H1 (cell line): ENCODE results near the gene CCNE1. TPM values are rescaled to one million over a fixed set of nuclear protein-coding genes. Genes with fewer than 3 reads are reported as not detected.

Experiments used
- CTCF ChIA-PET: fragments of 300-600 bp; sonication (Branson Sonifier 250); formaldehyde crosslinking; loops from one replicate; lab custom pipeline; 2021; ENCODE audit not compliant: partially characterized antibody; lab: Charles Lee
- POLR2A ChIA-PET: fragments of 300-600 bp; sonication (Branson Sonifier 250); formaldehyde crosslinking; loops from one replicate; lab custom pipeline; 2021; ENCODE audit warnings: inconsistent platforms; ENCODE audit not compliant: partially characterized antibody; lab: Charles Lee
- DNase-seq, 2 experiments: peaks; one replicate each; pipeline versions ENCODE4 v3.0.0 to v3.0.0-alpha.2; 2010 to 2022; ENCODE audit warnings: low spot score in 2 of 2, low read depth in 1 of 2, mixed read lengths in 1 of 2
- FAIRE-seq: peaks from 2 replicates; lab custom pipeline; 2011; peaks lifted over from hg19 to GRCh38; lab: Jason Lieb, UNC
- H2AFZ ChIP-seq: 2 replicates; pipeline ENCODE4 v1.8.1; 2012; ENCODE audit warnings: low read length, inconsistent platforms
- H2AK5ac ChIP-seq: 2 replicates; pipeline ENCODE4 v1.6.1; 2013; ENCODE audit warnings: low read depth, low read length
- H2BK120ac ChIP-seq: replicated peaks from 2 replicates; pipeline ENCODE3; 2013; ENCODE audit warnings: low read depth, low read length, inconsistent platforms
- H2BK12ac ChIP-seq: 2 replicates; pipeline ENCODE4 v1.6.1; 2013; ENCODE audit warnings: low read depth, low read length
- H2BK15ac ChIP-seq: 2 replicates; pipeline ENCODE4 v1.6.1; 2013; ENCODE audit warnings: low read length
- H2BK20ac ChIP-seq: 2 replicates; pipeline ENCODE4 v1.6.1; 2013; ENCODE audit warnings: low read length
- H2BK5ac ChIP-seq: 2 replicates; pipeline ENCODE4 v1.6.1; 2013; ENCODE audit warnings: low read depth, low read length
- H3K14ac ChIP-seq: 2 replicates; pipeline ENCODE4 v1.6.1; 2013; ENCODE audit warnings: inconsistent platforms; ENCODE audit not compliant: insufficient read length
- H3K18ac ChIP-seq: 2 replicates; pipeline ENCODE4 v1.6.1; 2013; ENCODE audit warnings: low read length; ENCODE audit errors: extremely low read depth
- H3K23ac ChIP-seq: 2 replicates; pipeline ENCODE4 v1.6.1; 2013; ENCODE audit warnings: inconsistent platforms; ENCODE audit not compliant: insufficient read length
- H3K23me2 ChIP-seq: 2 replicates; pipeline ENCODE4 v1.6.1; 2013; ENCODE audit warnings: low read depth, low read length
- H3K27ac ChIP-seq: 2 replicates; pipeline ENCODE4 v1.6.1; 2011; ENCODE audit warnings: low read depth, low read length, inconsistent platforms
- H3K27me3 ChIP-seq, 4 experiments: replicated peaks in 1 of 4; 1 replicate in 1 of 4; 2 replicates in 3 of 4; pipeline versions ENCODE4 v1.6.1 to v1.8.1; 2011 to 2013; ENCODE audit warnings: low read length in 3 of 4, mild to moderate bottlenecking in 3 of 4, inconsistent platforms in 2 of 4, mixed read lengths in 2 of 4, moderate library complexity in 1 of 4; ENCODE audit not compliant: control insufficient read depth in 3 of 4, insufficient read depth in 3 of 4; ENCODE audit errors: extremely low read depth in 1 of 4
- H3K36me3 ChIP-seq, 4 experiments: 2 replicates each; pipeline versions ENCODE4 v1.6.1 to v1.8.1; 2011 to 2013; ENCODE audit warnings: mild to moderate bottlenecking in 4 of 4, low read length in 3 of 4, moderate library complexity in 2 of 4, control low read depth in 1 of 4, inconsistent platforms in 1 of 4; ENCODE audit not compliant: insufficient read depth in 4 of 4, control insufficient read depth in 2 of 4
- H3K4ac ChIP-seq: replicated peaks from 2 replicates; pipeline ENCODE3; 2013; ENCODE audit warnings: low read length, low read depth, mixed read lengths, inconsistent platforms; ENCODE audit not compliant: insufficient read length
- H3K4me1 ChIP-seq, 4 experiments: replicated peaks in 1 of 4; 1 replicate in 1 of 4; 2 replicates in 3 of 4; pipeline versions ENCODE4 v1.6.1 to v1.8.1; 2011 to 2013; ENCODE audit warnings: low read length in 3 of 4, inconsistent platforms in 2 of 4, mixed read lengths in 1 of 4; ENCODE audit not compliant: insufficient read depth in 4 of 4, control insufficient read depth in 3 of 4
- H3K4me2 ChIP-seq, 2 experiments: 2 replicates each; pipeline versions ENCODE4 v1.6.1 to v1.8.1; 2011 to 2013; ENCODE audit warnings: low read depth in 2 of 2, low read length in 2 of 2, control low read depth in 1 of 2, inconsistent platforms in 1 of 2, mild to moderate bottlenecking in 1 of 2; ENCODE audit not compliant: insufficient read depth in 1 of 2
- H3K4me3 ChIP-seq, 4 experiments: fragments of 200-600, 300-600 bp in 1 of 4; sonication (generic), shearing (Covaris generic), sonication (Bioruptor Twin) in 1 of 4; 2 replicates each; pipeline versions ENCODE4 v1.5.1 to v1.8.1; 2011 to 2016; ENCODE audit warnings: low read length in 4 of 4, low read depth in 3 of 4, control low read depth in 2 of 4, inconsistent platforms in 2 of 4, mild to moderate bottlenecking in 2 of 4, mixed read lengths in 1 of 4, moderate library complexity in 1 of 4; ENCODE audit not compliant: insufficient read depth in 2 of 4; ENCODE audit errors: extremely low read depth in 1 of 4
- H3K56ac ChIP-seq: replicated peaks from 2 replicates; pipeline ENCODE3; 2013; ENCODE audit warnings: low read depth, mild to moderate bottlenecking, mixed read lengths, low read length, inconsistent platforms; ENCODE audit not compliant: insufficient read length
- H3K79me1 ChIP-seq: 2 replicates; pipeline ENCODE4 v1.6.1; 2013; ENCODE audit warnings: low read depth, low read length, control low read depth
- H3K79me2 ChIP-seq, 2 experiments: 2 replicates each; pipeline versions ENCODE4 v1.6.1 to v1.8.1; 2012 to 2013; ENCODE audit warnings: low read length in 2 of 2, mild to moderate bottlenecking in 2 of 2, inconsistent platforms in 1 of 2; ENCODE audit not compliant: insufficient read depth in 2 of 2, control insufficient read depth in 1 of 2
- H3K9ac ChIP-seq, 4 experiments: replicated peaks in 1 of 4; 1 replicate in 1 of 4; 2 replicates in 3 of 4; pipeline versions ENCODE4 v1.6.1 to v1.8.1; 2011 to 2013; ENCODE audit warnings: low read depth in 3 of 4, low read length in 3 of 4, control low read depth in 2 of 4, mild to moderate bottlenecking in 2 of 4, moderate library complexity in 2 of 4, inconsistent platforms in 1 of 4; ENCODE audit errors: extremely low read depth in 1 of 4
- H3K9me3 ChIP-seq, 2 experiments: 2 replicates each; pipeline versions ENCODE4 v1.6.1 to v1.8.1; 2012 to 2013; ENCODE audit warnings: mild to moderate bottlenecking in 2 of 2, moderate library complexity in 2 of 2, control low read depth in 1 of 2, inconsistent platforms in 1 of 2, low read depth in 1 of 2, low read length in 1 of 2, mixed read lengths in 1 of 2; ENCODE audit not compliant: insufficient read depth in 2 of 2
- H4K20me1 ChIP-seq, 2 experiments: replicated peaks in 1 of 2; 2 replicates each; pipeline versions ENCODE3 to v1.8.1; 2011 to 2013; ENCODE audit warnings: inconsistent platforms in 2 of 2, low read length in 2 of 2, mild to moderate bottlenecking in 1 of 2; ENCODE audit not compliant: insufficient read depth in 2 of 2, control insufficient read depth in 1 of 2
- H4K5ac ChIP-seq: 2 replicates; pipeline ENCODE4 v1.6.1; 2013; ENCODE audit warnings: low read length, low read depth, mixed read lengths, inconsistent platforms; ENCODE audit not compliant: insufficient read length
- H4K8ac ChIP-seq: 2 replicates; pipeline ENCODE4 v1.8.0; 2013; ENCODE audit warnings: mild to moderate bottlenecking, moderate library complexity, low read length, inconsistent platforms; ENCODE audit not compliant: insufficient read depth; ENCODE audit errors: extremely low read depth
- H4K91ac ChIP-seq: replicated peaks from 2 replicates; pipeline ENCODE3; 2013; ENCODE audit warnings: low read length, mixed read lengths, inconsistent platforms; ENCODE audit not compliant: insufficient read length
- ASH2L ChIP-seq: fragments of 200-600, 300-600 bp; sonication (generic); IDR thresholded peaks from one replicate; pipeline ENCODE4 v1.7.1; 2017; ENCODE audit warnings: low read length
- BACH1 ChIP-seq: IDR thresholded peaks from 2 replicates; pipeline ENCODE4 v1.6.1; 2012; ENCODE audit warnings: low read length, improper control_type of control experiment
- CBX5 ChIP-seq: fragments of 300-800, 300-1000 bp; sonication (generic); IDR thresholded peaks from 2 replicates; pipeline ENCODE4 v1.7.1; 2016; ENCODE audit warnings: antibody characterized with exemption, low read length, low read depth
- EGR1 ChIP-seq: IDR thresholded peaks from 2 replicates; pipeline ENCODE4 v1.6.1; 2011; ENCODE audit warnings: low read depth, low read length, borderline replicate concordance
- JUND ChIP-seq: IDR thresholded peaks from 2 replicates; pipeline ENCODE4 v1.6.1; 2011; ENCODE audit warnings: mild to moderate bottlenecking, improper control_type of control experiment, low read length
- KDM4A ChIP-seq: IDR thresholded peaks from one replicate; pipeline ENCODE4 v1.7.1; 2012; ENCODE audit warnings: low read depth, mild to moderate bottlenecking, moderate library complexity, low read length, inconsistent platforms; ENCODE audit not compliant: severe bottlenecking
- KDM5A ChIP-seq: fragments of 200-600 bp; IDR thresholded peaks from 2 replicates; pipeline ENCODE4 v1.7.1; 2012; ENCODE audit warnings: mild to moderate bottlenecking, low read length, inconsistent platforms, mixed read lengths
- RAD21 ChIP-seq, 2 experiments: IDR thresholded peaks in 1 of 2; conservative IDR thresholded peaks in 1 of 2; 2 replicates each; pipeline ENCODE4 v1.6.1; 2011; ENCODE audit warnings: low read depth in 2 of 2, low read length in 2 of 2, improper control_type of control experiment in 1 of 2, inconsistent platforms in 1 of 2, mild to moderate bottlenecking in 1 of 2, moderate library complexity in 1 of 2
- SP1 ChIP-seq: IDR thresholded peaks from 2 replicates; pipeline ENCODE4 v1.6.1; 2011; ENCODE audit warnings: low read depth, low read length
- SP2 ChIP-seq: IDR thresholded peaks from 2 replicates; pipeline ENCODE4 v1.6.1; 2012; ENCODE audit warnings: mild to moderate bottlenecking, low read length, inconsistent platforms
- SP4 ChIP-seq: IDR thresholded peaks from 2 replicates; pipeline ENCODE4 v1.6.1; 2012; ENCODE audit warnings: low read length, inconsistent platforms
- TAF1 ChIP-seq: IDR thresholded peaks from 2 replicates; pipeline ENCODE4 v1.6.1; 2011; ENCODE audit warnings: mild to moderate bottlenecking, low read depth, low read length
- TBP ChIP-seq: IDR thresholded peaks from 2 replicates; pipeline ENCODE4 v1.6.1; 2011; ENCODE audit warnings: low read depth, low read length, improper control_type of control experiment
- USF2 ChIP-seq: IDR thresholded peaks from 2 replicates; pipeline ENCODE4 v1.6.1; 2011; ENCODE audit warnings: low read length, improper control_type of control experiment
- WGBS, 2 experiments: shearing (Covaris generic) in 1 of 2; methylation state at CpG; one replicate each; pipeline versions ENCODE4 v1.1.6 to v1.1.7; 2013 to 2015; ENCODE audit warnings: low lambda C conversion rate in 2 of 2, mixed read lengths in 2 of 2, inconsistent platforms in 1 of 2, low coverage in 1 of 2, missing lambda C conversion rate in 1 of 2; ENCODE audit not compliant: insufficient replicate concordance in 2 of 2, insufficient coverage in 1 of 2, insufficient read length in 1 of 2; ENCODE audit errors: extremely low coverage in 1 of 2, missing lambda C conversion rate in 1 of 2; 5-methylcytosine and 5-hydroxymethylcytosine counted together
- polyA plus RNA-seq, 7 experiments: library from polyadenylated mRNA; depleted of rRNA in 3 of 7; stranded (reverse) in 5 of 7; unstranded in 2 of 7; fragments of >200 nt in 5 of 7; fragments of 200-250 nt in 2 of 7; gene quantifications; 1 replicate in 5 of 7; 2 replicates in 1 of 7; 4 replicates in 1 of 7; pipeline versions ENCODE4 v1.2.1 to v1.2.3, GENCODE V29; 2011 to 2013; ENCODE audit warnings: missing spikeins in 2 of 7, mixed read lengths in 2 of 7
- total RNA-seq: library from RNA; stranded (reverse); fragmentation: NEBNext Ultra II Directional; extraction: Animal tissue kit (Norgen Biotek cat#: 25700); gene quantifications from 2 replicates; pipeline ENCODE4 v1.2.1, GENCODE V29; 2021

Gene CCNE1
- total and polyA plus RNA-seq, 2 of the 8 experiments (the other 6 are each of a cell fraction or from before 2014, with no cell fraction given), result 43.2 to 44.6 TPM

GRCh38 chr19:29867984-29868383, 56.2 kb downstream of the CCNE1 start:
- ChIA-PET POLR2A (no interaction called here), CTCF (interaction anchor here (1.1 to 8.8 kb wide), 5 partner anchors 11 to 96 kb away, joined by 3 to 134 read pairs (median 3); no protein-coding TSS in a partner anchor)
- no peak overlapping the region for H4K8ac ChIP-seq
- WGBS, 2 experiments, result 100% methylated on average over 1 of the region's 1 CpG; no CpG with 5 or more reads in 1 of the 2 experiments
- no peak overlapping the region for H3K56ac ChIP-seq
- no peaks in the 10 kb centered on the region for H3K79me2 ChIP-seq
- no peaks in the 10 kb centered on the region for H4K20me1 ChIP-seq
- no peak overlapping the region for H2BK120ac ChIP-seq
- H3K18ac ChIP-seq, result no peak overlapping the region
- H2BK5ac ChIP-seq, result no peak overlapping the region
- H3K23ac ChIP-seq, result no peak overlapping the region
- no peaks in the 10 kb centered on the region for H3K36me3 ChIP-seq
- H2AFZ ChIP-seq, result no peak overlapping the region
- H2BK15ac ChIP-seq, result no peak overlapping the region
- H2BK20ac ChIP-seq, result no peak overlapping the region
- H2AK5ac ChIP-seq, result no peak overlapping the region
- no peak overlapping the region for H4K91ac ChIP-seq
- 0 out of 4 replicates have a peak, but pooled peaks cover 0 to 3% of the 10 kb centered on the region in 2 experiments for H3K9me3 ChIP-seq
- H3K4me2 ChIP-seq, result no peak overlapping the region
- no peak overlapping the region for H2BK12ac ChIP-seq
- no peak overlapping the region for H3K4ac ChIP-seq
- peaks cover 0 to 2% (median under 1%) of the 10 kb centered on the region in 4 experiments; a peak in 3 of 7 replicates for H3K4me1 ChIP-seq
- peaks cover 0 to 10% (median 9%) of the 10 kb centered on the region in 4 experiments; a peak in 6 of 7 replicates for H3K27me3 ChIP-seq
- H3K4me3 ChIP-seq, result no peak overlapping the region
- H3K79me1 ChIP-seq, result no peaks in the 10 kb centered on the region
- FAIRE-seq (no peak), DNase-seq (no peak)
- H3K9ac ChIP-seq, result no peak overlapping the region
- peaks cover 3% of the 10 kb centered on the region; the same call in 1 of the 2 replicates for H3K23me2 ChIP-seq
- H3K14ac ChIP-seq, result no peak overlapping the region
- no peak overlapping the region for H4K5ac ChIP-seq
- no peak overlapping the region for H3K27ac ChIP-seq
- TF ChIP-seq TBP (no peak), CBX5 (no peak), BACH1 (no peak), USF2 (no peak), SP2 (no peak), EGR1 (no peak), SP1 (no peak), JUND (no peak), RAD21 (IDR thresholded peaks at IDR 0.05 in 1 of 2, conservative IDR thresholded peaks at IDR 0.05 in 1 of 2; ENCODE audit: low read depth in 2 of 2, low read length in 2 of 2) (no peak), KDM5A (no peak), TAF1 (no peak), ASH2L (no peak), KDM4A (no peak), SP4 (no peak)
